Ecto neural progenitor cell (in vitro differentiated cells): ENCODE results near the gene CDH4.
"Not testable (repeated sequence)": the region's sequence is repeated elsewhere in the genome, so short reads cannot be mapped to it uniquely, and the experiment has no call there.

Experiments used
- DNase-seq: peaks from one replicate; pipeline ENCODE4 v3.0.0-alpha.2; 2018; ENCODE audit warnings: low spot score

CDH4 gene

DNA sequence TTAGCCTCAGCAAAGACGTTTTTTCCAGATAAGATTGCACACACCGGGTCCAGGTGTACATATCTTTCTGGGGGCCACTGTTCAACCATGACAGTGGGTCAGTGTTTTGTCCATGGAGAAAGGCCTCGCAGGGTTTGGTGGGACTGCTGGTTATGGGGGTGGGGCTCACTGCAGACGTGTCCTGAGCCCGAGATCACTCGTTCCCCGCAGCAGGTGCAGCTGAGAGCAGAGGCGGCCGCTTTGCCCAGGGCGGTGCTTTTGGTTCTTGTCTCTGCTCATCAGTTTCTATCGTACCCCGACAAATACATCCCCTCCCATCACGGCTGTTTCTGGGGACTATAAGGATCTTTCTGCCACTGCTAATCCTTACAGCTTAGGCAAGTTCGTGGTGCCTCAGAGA, 166.9 kb downstream of the CDH4 start:
- DNase-seq = no peak

DNA sequence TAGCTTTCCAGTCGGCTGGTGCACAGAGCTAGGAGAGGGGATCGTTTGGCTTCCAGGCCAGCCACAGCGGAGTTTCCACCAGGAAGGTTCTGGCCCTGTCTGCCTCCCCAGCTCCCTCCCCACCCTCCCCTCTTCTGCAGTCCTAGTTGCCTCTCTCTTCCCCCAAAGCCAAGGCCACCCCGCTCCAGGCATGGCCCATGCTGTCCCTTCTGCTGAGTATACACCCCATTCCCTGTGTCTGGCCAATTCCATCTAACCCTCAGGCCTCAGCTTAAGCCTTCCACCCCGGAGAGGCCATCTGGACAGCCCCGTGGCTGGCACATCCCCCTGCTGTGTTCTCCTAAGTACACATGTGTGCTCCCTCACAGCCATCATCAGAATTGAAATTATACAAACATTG, 167.4 kb downstream of the CDH4 start:
- no peak for DNase-seq

DNA sequence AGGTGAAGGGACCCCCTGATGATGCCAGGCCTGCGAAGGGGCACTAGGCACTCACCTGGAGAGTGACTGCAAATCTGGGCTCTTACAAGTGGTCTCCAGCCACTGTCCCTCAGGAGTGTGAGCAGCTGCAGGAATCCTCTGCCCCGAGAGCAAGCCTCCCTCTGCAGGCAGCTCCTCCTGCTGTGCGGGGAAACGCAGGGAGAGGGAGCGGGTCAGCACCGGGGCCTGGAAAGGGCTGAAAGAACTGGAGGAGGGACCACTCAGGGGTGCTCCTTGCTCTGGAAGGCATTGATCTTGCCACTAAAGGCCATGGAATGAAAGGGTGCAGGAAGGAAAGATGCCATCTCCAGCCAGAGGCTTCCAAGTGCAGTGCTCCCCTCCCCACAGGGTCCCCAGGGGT, 168.0 kb downstream of the CDH4 start:
- DNase-seq = no peak

GRCh38 chr20:61420781-61421180, 168.7 kb downstream of the CDH4 start:
- no peak for DNase-seq

GRCh38 chr20:61422636-61423425, 170.8 kb downstream of the CDH4 start:
- no peak for DNase-seq

GRCh38 chr20:61424011-61424627, 172.1 kb downstream of the CDH4 start:
- no peak for DNase-seq

- DNase-seq = no peak
Observed at GRCh38 chr20:61424628-61425420, 172.8 kb downstream of the CDH4 start.

- not testable (repeated sequence) for DNase-seq
Observed at GRCh38 chr20:61425541-61425991, 173.5 kb downstream of the CDH4 start.

GRCh38 chr20:61426352-61426751, 174.3 kb downstream of the CDH4 start:
- DNase-seq = no peak

GRCh38 chr20:61429458-61430227, 177.6 kb downstream of the CDH4 start:
- no peak for DNase-seq

- no peak for DNase-seq
Observed at GRCh38 chr20:61430228-61430624, 178.2 kb downstream of the CDH4 start.

DNA sequence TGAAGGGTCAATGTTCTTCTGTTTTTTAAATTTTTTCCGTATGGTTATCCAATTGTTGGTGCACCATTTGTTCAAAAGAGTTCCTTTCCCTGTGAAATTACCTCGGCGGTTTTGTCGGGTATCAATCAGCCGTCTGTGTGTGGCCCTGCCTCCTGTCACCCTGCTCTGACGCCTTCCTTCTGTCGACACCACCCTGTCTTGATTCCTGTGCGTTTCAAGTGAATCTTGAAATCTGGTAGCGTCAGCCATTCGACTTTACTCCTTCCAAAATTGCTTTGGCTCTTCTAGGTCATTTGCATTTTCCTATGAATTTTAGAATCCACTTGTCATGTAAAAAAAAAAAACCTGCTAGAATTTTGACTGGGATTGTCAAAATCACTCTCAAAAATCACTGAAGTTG, 181.1 kb downstream of the CDH4 start:
- DNase-seq = no peak

DNA sequence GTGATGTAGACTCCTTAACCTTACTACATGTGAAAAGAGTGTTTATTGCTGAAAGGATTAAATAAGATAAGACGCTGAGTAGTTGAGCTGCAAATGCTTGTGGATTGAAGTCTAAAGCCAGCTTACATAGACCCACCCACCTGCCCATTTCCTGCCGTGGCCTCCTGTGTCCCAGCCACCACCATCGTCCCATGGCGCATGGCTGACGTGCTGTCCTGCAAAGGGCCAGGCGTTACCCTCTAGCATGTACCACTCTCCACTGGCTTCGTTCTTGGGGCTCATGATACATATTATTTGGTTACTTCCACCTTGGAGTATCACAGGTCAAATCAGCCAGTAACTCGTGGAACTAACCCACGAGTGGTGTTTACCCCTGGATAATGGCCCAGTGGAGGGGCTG, 181.8 kb downstream of the CDH4 start:
- DNase-seq = no peak

- peak; percentile 55 for DNase-seq
Observed at GRCh38 chr20:61434341-61434781, 182.3 kb downstream of the CDH4 start.

DNA sequence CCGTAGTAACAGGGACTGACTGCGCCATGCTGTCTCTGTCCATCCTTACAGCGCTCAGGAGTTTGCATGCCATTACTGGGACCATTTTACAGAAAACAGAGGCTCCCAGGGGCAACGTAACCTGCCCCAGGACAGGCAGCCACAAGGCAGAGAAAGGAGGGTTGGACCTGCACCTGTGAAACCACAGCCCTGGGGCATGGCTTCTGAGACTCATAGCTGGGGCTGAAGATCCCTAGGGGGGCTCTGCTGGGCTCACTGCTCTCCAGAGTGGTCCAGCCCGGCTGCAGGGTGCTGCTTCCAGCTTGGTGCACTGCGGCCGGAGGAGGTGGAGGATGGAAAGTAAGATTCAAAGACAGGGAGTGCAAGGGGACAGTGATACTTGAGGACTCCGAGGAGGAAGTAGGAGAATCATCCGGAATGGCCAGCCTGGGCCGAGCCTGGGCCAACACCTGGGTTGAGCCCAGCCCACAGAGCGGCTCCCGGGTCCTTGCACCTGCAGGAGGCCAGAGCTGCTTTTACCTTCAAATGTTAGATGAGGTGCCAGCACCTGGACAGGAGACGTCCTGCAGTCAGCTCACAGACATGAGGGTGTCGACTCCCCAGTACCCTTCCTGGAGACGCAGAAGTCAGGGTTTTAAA, 183.2 kb downstream of the CDH4 start:
- DNase-seq = no peak

GRCh38 chr20:61435823-61436220, 183.8 kb downstream of the CDH4 start:
- no peak for DNase-seq

GRCh38 chr20:61436283-61436666, 184.2 kb downstream of the CDH4 start:
- DNase-seq = no peak

GRCh38 chr20:61436667-61437279, 184.7 kb downstream of the CDH4 start:
- peak; percentile 87 for DNase-seq

DNA sequence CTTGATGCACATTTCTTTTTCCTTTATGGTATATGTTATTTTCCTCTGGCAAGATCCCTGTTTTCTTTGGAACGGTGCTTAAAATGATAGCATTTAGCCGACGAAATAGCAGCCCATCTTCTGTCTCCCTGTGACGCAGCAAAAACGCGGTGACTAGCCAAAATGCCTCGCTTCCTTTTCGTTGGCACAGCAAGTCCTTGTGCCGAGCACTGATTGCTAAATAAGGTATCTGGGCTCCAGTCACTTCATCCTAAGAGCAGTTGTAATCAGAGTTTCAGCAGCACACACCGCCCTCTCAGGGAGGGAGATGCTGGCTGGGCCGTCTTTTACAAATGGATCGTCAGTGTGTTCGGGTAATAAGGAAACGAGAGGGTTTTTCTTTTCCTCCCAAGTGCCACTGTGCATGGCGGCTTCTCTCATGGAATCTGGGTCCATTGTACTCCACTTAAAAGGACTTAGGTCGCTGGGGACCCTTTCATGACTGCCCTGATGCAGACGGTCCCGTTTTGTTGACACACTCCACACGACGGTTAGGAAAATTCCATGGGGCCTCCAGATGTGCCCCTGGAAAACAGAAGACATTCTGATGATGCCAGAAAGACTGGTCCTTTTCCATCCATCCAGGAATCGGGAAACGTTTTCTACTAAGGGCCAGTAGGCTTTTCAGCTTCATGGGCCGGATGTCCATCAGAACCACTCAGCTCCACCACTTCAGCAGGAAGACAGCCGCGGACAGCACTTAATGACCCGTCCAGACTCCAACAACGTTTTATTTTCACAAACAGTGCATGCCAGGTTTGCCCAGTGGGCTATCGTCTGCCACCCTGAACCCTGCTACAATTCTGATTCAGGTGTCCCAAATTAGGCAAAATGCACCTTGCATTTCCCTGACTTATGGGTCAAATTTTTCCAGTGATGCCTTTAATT, 185.5 kb downstream of the CDH4 start:
- DNase-seq = peak; percentile 56

GRCh38 chr20:61438285-61438684, 186.2 kb downstream of the CDH4 start:
- no peak for DNase-seq
